H1 (cell line): Measurements from ENCODE around the gene MRPL33.

Experiments used
- BRCA1 ChIP-seq: IDR thresholded peaks from 2 replicates; pipeline ENCODE4 v1.6.1; 2012; ENCODE audit warnings: low read depth, low read length, improper control_type of control experiment
- CTCF ChIP-seq, 3 experiments: IDR thresholded peaks; 1 replicate in 2 of 3; 2 replicates in 1 of 3; pipeline versions ENCODE4 v1.5.1 to v1.6.1; 2011; ENCODE audit warnings: low read length in 3 of 3, mild to moderate bottlenecking in 3 of 3, inconsistent platforms in 2 of 3, low read depth in 1 of 3, moderate library complexity in 1 of 3; ENCODE audit not compliant: insufficient read depth in 1 of 3; ENCODE audit errors: control extremely low read depth in 1 of 3
- EP300 ChIP-seq, 2 experiments: IDR thresholded peaks; 1 replicate in 1 of 2; 2 replicates in 1 of 2; pipeline ENCODE4 v1.6.1; 2011 to 2012; ENCODE audit warnings: low read depth in 2 of 2, low read length in 2 of 2, mild to moderate bottlenecking in 2 of 2, borderline replicate concordance in 1 of 2, inconsistent platforms in 1 of 2, moderate library complexity in 1 of 2
- NANOG ChIP-seq: IDR thresholded peaks from 2 replicates; pipeline ENCODE4 v1.6.1; 2011; ENCODE audit warnings: low read length, low read depth, mild to moderate bottlenecking, inconsistent platforms; ENCODE audit not compliant: insufficient read depth, poor library complexity, severe bottlenecking
- PHF8 ChIP-seq: fragments of 200-600 bp; sonication (generic); conservative IDR thresholded peaks from 2 replicates; pipeline ENCODE4 v1.7.1; 2012; ENCODE audit warnings: low read depth, mild to moderate bottlenecking, inconsistent platforms, low read length, moderate library complexity
- POLR2A ChIP-seq, 2 experiments: IDR thresholded peaks; 1 replicate in 1 of 2; 2 replicates in 1 of 2; pipeline ENCODE4 v1.6.1; 2011; ENCODE audit warnings: low read depth in 2 of 2, low read length in 2 of 2, mild to moderate bottlenecking in 2 of 2; ENCODE audit errors: control extremely low read depth in 1 of 2
- RAD21 ChIP-seq, 2 experiments: IDR thresholded peaks in 1 of 2; conservative IDR thresholded peaks in 1 of 2; 2 replicates each; pipeline ENCODE4 v1.6.1; 2011; ENCODE audit warnings: low read depth in 2 of 2, low read length in 2 of 2, improper control_type of control experiment in 1 of 2, inconsistent platforms in 1 of 2, mild to moderate bottlenecking in 1 of 2, moderate library complexity in 1 of 2
- RNF2 ChIP-seq: fragments of 200-900, 300-1000 bp; sonication (generic); IDR thresholded peaks from 2 replicates; pipeline ENCODE4 v1.7.1; 2016; ENCODE audit warnings: borderline replicate concordance, low read depth, mild to moderate bottlenecking, antibody characterized with exemption, low read length; ENCODE audit not compliant: poor library complexity, severe bottlenecking; ENCODE audit errors: missing control alignments
- SP1 ChIP-seq: IDR thresholded peaks from 2 replicates; pipeline ENCODE4 v1.6.1; 2011; ENCODE audit warnings: low read depth, low read length
- ZNF274 ChIP-seq: IDR thresholded peaks from 2 replicates; pipeline ENCODE4 v1.7.0; 2012; ENCODE audit warnings: low read length, borderline replicate concordance; ENCODE audit errors: extremely low read depth

- no peak for TF ChIP-seq RNF2
- no peak for TF ChIP-seq POLR2A (IDR thresholded peaks at IDR 0.05; ENCODE audit: control extremely low read depth in 1 of 2, low read depth in 2 of 2, low read length in 2 of 2)
- no peak for TF ChIP-seq PHF8
- no peak for TF ChIP-seq CTCF (IDR thresholded peaks at IDR 0.05; ENCODE audit: control extremely low read depth in 1 of 3, insufficient read depth in 1 of 3, low read depth in 1 of 3, low read length in 3 of 3)
- TF ChIP-seq EP300 (IDR thresholded peaks at IDR 0.05; ENCODE audit: borderline replicate concordance in 1 of 2, low read depth in 2 of 2, low read length in 2 of 2), result no peak
- no peak for TF ChIP-seq SP1
- no peak for TF ChIP-seq NANOG
- no peak for TF ChIP-seq ZNF274
- no peak for TF ChIP-seq BRCA1
- TF ChIP-seq RAD21 (IDR thresholded peaks at IDR 0.05 in 1 of 2, conservative IDR thresholded peaks at IDR 0.05 in 1 of 2; ENCODE audit: low read depth in 2 of 2, low read length in 2 of 2), result no peak
Measured at GRCh38 chr2:27806311-27807059, 35.0 kb downstream of the MRPL33 start.
